Stimulated activated CD8-positive, alpha-beta memory T cell treated with anti-CD3 and anti-CD28 coated beads, Interleukin-7, amount 100 ng/mL, for 24 hours (primary cell): ENCODE results near the gene LRRFIP2.
"Not testable (repeated sequence)": the region's sequence is repeated elsewhere in the genome, so short reads cannot be mapped to it uniquely, and the experiment has no call there.

Experiments
- DNase-seq: peaks from one replicate; pipeline ENCODE4 v3.0.0-alpha.2; 2020; ENCODE audit warnings: low read depth

The LRRFIP2 gene

DNA sequence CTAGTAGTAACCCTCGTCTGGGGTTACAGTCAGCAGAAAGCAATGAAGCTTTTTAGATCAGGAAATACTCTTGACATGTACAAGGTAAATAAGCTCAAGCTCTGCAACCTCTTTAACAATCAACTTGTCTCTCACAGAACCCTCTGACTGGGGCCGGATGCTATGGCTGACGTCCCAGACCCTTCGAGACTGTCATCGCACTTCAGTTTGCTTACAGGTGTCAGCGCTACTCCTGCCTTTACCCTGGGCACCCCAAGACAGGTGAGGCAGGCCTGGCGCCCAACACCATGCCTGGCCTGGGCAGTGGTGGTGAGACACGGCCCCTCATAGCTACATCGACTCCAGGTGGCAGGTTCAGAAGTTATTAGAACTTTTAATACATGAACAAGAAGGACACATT is 30.6 kb downstream of the LRRFIP2 start:
- no peak for DNase-seq

GRCh38 chr3:37141676-37142075 is 32.7 kb downstream of the LRRFIP2 start:
- DNase-seq: no peak

DNA sequence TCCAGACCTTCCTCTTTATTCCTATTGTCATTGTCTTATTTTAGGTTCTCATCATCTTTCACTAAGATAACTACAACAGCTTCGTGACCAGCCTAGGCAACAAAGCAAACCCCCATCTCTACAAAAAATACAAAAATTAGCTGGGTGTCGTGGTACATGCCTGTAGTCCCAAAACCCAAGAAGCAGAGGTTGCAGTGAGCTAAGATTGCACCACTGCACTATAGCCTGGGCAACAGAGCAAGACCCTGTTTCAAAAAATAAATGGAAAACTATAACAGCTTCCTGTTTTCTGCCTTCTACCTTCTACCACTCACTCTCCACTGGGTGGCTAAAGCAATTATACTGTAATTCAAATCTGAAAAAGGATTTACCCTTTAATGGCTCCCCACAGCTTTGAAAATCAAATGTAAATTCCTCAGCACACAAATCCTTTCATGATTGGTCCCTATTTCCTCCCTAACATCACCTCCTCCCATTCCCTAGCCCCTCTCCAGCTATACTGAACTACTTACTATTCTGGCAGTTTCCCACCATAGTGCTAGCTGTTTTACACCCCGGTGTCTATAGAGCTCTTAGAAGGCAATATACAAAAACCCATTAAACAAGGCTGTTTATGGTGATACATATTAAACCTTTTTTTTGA is 33.4 kb downstream of the LRRFIP2 start:
- DNase-seq: no peak

DNA sequence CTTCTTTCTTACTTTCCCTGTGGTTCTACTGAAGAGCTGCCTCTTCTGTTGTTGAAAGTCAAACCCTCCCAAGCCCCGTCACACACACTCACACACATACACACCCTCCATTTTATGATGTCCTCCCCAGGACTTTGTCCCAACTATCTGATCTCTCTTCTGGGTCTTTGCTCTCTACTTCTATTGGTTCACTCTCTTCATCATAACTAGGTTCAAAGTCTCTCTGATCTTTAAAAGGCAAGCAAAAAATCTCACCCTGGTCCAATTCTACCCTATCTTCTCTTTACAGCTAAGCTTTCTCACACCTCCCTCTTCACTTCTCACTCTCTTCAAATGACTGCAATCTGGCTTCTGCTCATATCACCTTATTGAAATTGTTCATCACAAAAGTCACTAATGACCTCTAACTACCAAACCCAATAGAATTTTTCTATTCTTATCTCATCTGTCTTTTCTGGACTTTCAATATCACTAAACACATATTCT is 34.8 kb downstream of the LRRFIP2 start:
- DNase-seq: no peak

GRCh38 chr3:37138816-37139215 is 35.6 kb downstream of the LRRFIP2 start:
- DNase-seq: no peak

GRCh38 chr3:37137516-37137915 is 36.9 kb downstream of the LRRFIP2 start:
- DNase-seq: no peak

DNA sequence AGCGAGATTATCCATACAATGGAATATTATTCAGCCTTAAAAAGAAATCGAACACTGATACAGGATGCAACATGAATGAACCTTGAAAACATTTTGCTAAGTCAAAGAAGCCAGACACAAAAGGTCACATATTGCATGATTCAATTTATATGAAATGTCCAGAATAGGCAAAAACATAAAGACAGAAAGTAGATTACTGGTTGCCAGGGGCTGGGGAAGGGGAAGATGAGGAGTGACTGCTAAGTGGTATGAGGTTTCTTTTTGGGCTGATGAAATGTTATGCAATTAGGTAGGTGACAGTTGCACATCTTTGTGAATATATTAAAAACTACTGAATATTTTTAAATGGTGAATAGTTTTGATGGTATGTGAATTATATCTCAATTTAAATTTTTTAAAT is 38.3 kb downstream of the LRRFIP2 start:
- DNase-seq: no peak

- no peak for DNase-seq
Observed at GRCh38 chr3:37135561-37135960, 38.8 kb downstream of the LRRFIP2 start.

DNA sequence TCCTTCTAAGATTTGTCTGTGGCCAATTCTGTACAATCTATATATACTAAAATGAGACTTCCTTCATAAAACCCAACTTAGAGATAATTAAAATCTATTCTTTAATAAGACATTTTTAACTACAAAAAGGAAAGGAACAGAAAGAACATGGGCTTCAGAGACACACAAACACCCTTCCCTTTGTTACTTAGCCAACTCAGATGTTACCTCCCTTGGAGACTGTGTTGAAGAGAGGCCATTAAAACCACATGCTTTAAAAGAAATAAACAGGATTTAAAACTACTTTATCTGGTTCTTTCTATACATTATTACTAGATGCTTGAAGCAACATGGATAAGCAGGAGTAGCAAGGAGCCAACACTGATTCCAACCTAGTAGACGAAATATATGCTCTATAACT is 42.0 kb downstream of the LRRFIP2 start:
- no peak for DNase-seq

GRCh38 chr3:37131860-37132144 is 42.6 kb downstream of the LRRFIP2 start:
- no peak for DNase-seq

DNA sequence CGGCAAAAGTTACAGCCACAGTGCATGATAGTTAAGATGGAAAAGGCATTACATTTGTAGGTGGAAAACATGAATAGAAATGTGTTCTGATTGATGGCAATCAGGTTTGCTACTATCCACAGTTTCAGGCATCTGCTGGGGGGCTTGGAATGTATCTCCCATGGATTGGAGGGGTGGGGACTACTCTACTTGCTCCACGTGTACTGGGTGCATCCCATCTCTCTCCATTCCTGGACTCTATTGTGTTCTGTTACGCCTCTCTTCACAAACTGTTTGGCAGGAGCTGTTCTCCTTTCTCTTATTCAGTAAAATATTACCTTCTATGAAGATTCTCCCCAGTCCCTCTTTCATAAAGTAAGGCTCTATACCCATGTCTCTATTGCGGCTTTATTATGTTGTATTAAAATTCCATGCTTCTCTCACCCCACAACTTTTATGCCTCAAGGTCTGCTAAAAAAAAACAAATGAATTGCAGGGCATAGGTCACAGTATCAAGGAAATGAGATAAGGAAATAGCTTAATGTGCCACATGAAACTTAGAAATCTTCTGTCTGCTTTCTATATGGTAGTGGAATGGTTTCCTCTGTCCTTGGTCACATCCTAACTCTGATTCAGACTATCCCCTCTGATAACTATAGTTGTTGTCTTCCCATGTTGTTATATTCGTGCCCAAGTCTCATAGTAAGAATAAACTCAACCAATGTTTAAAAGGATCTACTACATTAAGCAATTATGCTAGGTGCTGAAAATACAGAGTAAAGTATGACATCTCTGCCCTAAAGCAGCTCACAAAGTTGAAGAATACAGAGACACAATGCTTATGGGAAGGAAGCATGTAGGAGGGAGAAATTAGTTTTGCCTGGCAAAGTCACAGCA is 43.2 kb downstream of the LRRFIP2 start:
- no peak for DNase-seq

- no peak for DNase-seq
Observed at GRCh38 chr3:37130448-37130847, 43.9 kb downstream of the LRRFIP2 start.

GRCh38 chr3:37129871-37130270 is 44.5 kb downstream of the LRRFIP2 start:
- no peak for DNase-seq

- DNase-seq: no peak
Observed at GRCh38 chr3:37127340-37127739, 47.0 kb downstream of the LRRFIP2 start.

GRCh38 chr3:37126856-37127255 is 47.5 kb downstream of the LRRFIP2 start:
- no peak for DNase-seq

GRCh38 chr3:37125195-37126073 is 48.9 kb downstream of the LRRFIP2 start:
- no peak for DNase-seq

DNA sequence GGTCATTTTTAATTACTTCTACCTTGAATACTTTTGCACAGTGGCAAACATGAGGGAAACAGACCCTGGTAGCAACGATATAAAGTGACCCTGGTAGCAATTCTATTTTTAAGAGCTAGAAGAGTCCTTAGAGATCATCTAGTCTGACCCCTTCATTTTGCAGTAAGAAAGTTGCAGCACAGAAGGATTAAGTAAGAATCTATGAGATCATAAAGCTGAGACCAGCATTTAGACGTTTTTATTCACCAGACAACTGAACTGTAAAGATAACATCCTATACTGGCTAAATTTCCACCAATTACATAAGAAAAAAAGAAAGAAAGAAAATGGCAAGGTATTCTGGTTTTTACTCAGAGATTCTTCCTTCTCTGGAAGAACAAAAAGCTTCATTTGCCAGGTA is 49.9 kb downstream of the LRRFIP2 start:
- no peak for DNase-seq

DNA sequence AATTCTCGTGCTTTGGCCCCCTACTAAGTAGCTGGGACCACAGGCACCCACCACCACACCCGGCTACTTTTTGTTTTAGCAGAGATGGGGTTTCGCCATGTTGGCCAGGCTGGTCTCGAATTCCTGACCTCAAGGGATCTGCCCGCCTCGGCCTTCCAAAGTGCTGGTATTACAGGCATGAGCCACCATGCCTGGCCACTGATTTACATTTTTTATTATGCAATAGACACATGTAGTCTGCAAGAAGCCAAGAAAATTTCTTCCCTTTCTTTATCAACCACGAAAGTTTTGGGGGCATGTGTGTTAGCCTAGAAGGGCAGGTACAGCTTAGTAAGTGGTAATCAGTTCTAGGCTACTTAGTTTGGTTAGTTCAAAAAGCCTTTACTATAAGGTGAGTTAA is 51.1 kb downstream of the LRRFIP2 start:
- no peak for DNase-seq

DNA sequence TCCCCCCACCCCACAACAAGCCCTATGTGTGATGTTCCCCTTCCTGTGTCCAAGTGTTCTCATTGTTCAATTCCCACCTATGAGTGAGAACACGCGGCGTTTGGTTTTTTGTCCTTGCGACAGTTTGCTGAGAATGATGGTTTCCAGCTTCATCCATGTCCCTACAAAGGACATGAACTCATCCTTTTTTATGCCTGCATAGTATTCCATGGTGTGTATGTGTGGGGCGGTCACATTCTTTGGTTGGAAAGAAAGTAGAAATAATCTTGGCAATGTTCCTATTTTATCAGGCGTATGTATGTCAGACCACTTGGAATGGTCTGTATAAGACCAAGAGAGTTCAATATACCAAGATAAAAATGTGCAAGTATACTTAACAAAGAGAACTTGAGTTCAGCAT is 52.3 kb downstream of the LRRFIP2 start:
- not testable (repeated sequence) for DNase-seq

DNA sequence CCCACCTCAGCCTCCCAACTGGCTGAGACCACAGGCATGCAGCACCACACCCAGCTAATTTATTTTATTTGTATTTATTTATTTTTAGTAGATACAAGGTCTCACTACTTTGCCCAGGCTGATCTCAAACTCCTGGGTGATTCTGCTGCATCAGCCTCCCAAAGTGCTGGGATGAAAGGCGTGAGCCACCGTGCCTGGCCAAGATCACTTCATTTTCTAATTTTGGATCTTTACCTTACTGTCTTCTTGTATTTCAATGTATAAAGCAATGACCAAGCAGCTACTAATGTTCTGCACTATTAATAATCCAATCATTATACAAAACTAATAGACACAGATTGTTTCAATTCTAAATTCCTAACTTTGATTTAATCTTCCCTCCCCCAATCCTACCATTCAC is 56.2 kb downstream of the LRRFIP2 start:
- DNase-seq: no peak

GRCh38 chr3:37117548-37117947 is 56.8 kb downstream of the LRRFIP2 start:
- no peak for DNase-seq

DNA sequence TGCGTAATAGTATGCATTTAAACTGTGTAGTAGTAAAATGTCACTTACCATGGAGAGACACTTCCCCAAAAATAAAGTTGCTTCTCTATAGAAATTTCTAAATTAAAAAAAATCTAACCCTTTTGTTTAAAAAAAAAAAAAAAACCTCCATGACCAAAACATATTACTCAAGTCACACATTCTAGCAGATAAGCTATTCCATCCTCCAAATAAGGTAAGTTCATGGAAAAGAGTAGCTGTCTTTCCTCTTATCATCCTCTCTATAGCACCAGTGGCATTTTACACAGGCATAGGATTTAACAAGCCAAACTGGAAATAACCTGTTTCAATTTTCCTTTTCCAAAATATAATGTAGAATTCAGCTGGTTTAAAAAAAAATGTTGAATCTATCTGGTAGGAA is 57.4 kb downstream of the LRRFIP2 start:
- no peak for DNase-seq

DNA sequence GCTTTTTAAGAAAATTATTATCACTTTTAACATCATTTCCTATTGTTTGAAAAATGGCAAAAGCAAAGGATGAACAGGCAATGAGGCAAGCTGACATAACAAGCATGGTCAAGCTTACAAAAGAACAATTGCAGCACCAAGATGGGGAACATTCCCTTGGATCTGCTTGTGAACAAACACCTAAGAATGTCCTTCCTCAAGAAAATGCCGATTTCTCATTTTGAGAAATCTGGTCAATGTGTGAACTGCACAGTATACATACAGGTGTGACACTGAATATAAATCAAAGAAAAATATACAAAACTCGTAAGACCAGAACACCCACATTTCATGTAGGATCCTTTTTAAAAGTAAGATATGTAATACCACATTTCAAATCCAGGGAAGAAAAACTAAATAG is 58.9 kb downstream of the LRRFIP2 start:
- DNase-seq: no peak
